Fibroblast of the conjunctiva (primary cell): ENCODE results near the gene PSMD4.
"Not testable (repeated sequence)": the region's sequence is repeated elsewhere in the genome, so short reads cannot be mapped to it uniquely, and the experiment has no call there.

Experiments
- DNase-seq: peaks from one replicate; pipeline ENCODE4 v3.0.0-alpha.2; 2010; ENCODE audit warnings: low read depth

PSMD4 gene

GRCh38 chr1:151254217-151255213 lies at the start of gene PSMD4:
Gene PSMD4 (plus strand): TSS chr1:151254734. CDS start chr1:151254783, 49 bp downstream.
- DNase-seq = peak; percentile 95

- DNase-seq = not testable (repeated sequence)
These were observed 49.1 kb upstream of the PSMD4 start for GRCh38 chr1:151205381-151205965.

GRCh38 chr1:151210830-151211229 lies 43.7 kb upstream of the PSMD4 start:
- DNase-seq = no peak

GRCh38 chr1:151211972-151212705 lies 42.4 kb upstream of the PSMD4 start:
- DNase-seq = no peak

GRCh38 chr1:151213560-151213959 lies 41.0 kb upstream of the PSMD4 start:
- no peak for DNase-seq

GRCh38 chr1:151221616-151222015 lies 32.9 kb upstream of the PSMD4 start:
- DNase-seq = no peak

- DNase-seq = no peak
These were observed 32.4 kb upstream of the PSMD4 start for GRCh38 chr1:151222130-151222529.

GRCh38 chr1:151235235-151235634 lies 19.3 kb upstream of the PSMD4 start:
- DNase-seq = no peak

GRCh38 chr1:151237678-151238466 lies 16.7 kb upstream of the PSMD4 start:
- DNase-seq = no peak

GRCh38 chr1:151238467-151238739 lies 16.1 kb upstream of the PSMD4 start:
- DNase-seq = peak; percentile 61

GRCh38 chr1:151242442-151242841 lies 12.1 kb upstream of the PSMD4 start:
- no peak for DNase-seq

GRCh38 chr1:151243683-151244216 lies 10.8 kb upstream of the PSMD4 start:
- DNase-seq = no peak

- DNase-seq = no peak
These were observed 7.7 kb upstream of the PSMD4 start for GRCh38 chr1:151246786-151247185.

- peak; percentile 80 for DNase-seq
These were observed 2.7 kb upstream of the PSMD4 start for GRCh38 chr1:151251656-151252470.

- no peak for DNase-seq
These were observed 847 bp downstream of the PSMD4 start for GRCh38 chr1:151255381-151255780.

GRCh38 chr1:151259351-151259750 lies 4.8 kb downstream of the PSMD4 start:
- no peak for DNase-seq

- no peak for DNase-seq
These were observed 11.1 kb downstream of the PSMD4 start for GRCh38 chr1:151265446-151266236.

GRCh38 chr1:151266315-151266714 lies 11.8 kb downstream of the PSMD4 start:
- no peak for DNase-seq

GRCh38 chr1:151266821-151267220 lies 12.3 kb downstream of the PSMD4 start:
- no peak for DNase-seq

- DNase-seq = no peak
These were observed 13.2 kb downstream of the PSMD4 start for GRCh38 chr1:151267760-151268159.
